ENCODE measurements around the gene TDRD10.
"Not testable (repeated sequence)": the region's sequence is repeated elsewhere in the genome, so short reads cannot be mapped to it uniquely, and the experiment has no call there.

Gene TDRD10

DNA sequence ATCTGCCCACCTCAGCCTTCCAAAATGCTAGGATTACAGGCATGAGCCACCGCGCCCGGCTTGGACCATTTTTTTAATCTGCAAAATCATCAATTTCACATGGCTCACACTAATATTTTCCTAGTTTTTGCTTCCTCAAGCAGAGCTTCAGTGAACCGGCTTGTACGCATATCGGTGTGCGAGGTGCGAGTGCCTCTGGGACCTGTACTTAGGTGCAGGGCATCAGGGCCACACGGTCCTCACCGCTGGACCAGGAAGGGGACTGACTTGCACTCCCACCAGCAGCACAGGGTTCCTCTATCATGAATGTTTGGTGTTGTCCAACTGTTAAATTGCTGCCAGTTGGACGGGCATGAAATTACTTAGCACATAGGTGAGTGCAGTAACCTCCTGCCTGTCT, 15.6 kb downstream of the TDRD10 start:
- no peak for TF ChIP-seq POLR2A (IDR thresholded peaks at IDR 0.05; ENCODE audit: low read depth, low read length)
- no peak for FAIRE-seq
- no peak for DNase-seq (ENCODE audit: insufficient read length, low spot score)

DNA sequence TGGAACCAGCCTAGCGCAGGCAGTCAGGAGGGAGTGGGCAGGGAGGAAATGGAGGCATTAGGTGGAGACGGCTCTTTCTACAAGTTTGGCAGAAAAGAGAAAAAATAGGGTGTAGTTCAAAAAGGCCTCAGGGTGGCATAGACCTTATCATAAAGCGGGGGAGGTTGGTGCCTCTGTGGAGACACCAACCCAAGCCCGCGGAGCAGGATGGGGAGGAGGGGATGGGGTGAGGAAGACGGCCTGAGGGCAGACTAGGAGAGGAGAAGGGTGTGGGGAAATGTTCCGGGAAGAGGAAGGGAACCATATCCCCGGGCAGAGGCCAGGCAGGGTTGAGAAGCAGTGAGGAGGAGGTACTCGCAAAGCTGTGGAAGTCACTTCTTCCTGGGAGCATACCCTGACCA, 17.6 kb downstream of the TDRD10 start:
- DNase-seq (ENCODE audit: insufficient read length, low spot score) (no peak), FAIRE-seq (no peak)
- no peak for TF ChIP-seq POLR2A (IDR thresholded peaks at IDR 0.05; ENCODE audit: low read depth, low read length)

DNA sequence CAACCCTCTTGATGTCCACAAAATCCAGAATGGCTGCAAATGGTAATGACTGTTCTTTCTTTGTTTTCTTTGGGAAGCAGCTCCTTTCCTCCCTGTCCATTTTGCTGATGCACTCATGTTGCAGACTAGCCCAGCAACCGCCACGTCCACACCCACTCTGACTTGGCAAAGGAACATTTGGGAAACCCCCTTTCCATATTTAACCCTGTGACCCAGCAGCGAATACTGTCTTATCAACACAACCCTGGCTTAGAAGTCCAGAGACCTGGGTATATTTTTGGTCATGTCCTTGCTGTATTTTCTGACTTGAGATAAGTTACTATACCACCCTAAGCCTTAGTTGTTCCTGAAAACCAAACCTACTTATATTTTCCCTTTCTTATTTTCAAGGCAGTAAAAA, 18.3 kb downstream of the TDRD10 start:
- DNase-seq (ENCODE audit: insufficient read length, low spot score) (no peak), FAIRE-seq (no peak)
- no peak for TF ChIP-seq POLR2A (IDR thresholded peaks at IDR 0.05; ENCODE audit: low read depth, low read length)

DNA sequence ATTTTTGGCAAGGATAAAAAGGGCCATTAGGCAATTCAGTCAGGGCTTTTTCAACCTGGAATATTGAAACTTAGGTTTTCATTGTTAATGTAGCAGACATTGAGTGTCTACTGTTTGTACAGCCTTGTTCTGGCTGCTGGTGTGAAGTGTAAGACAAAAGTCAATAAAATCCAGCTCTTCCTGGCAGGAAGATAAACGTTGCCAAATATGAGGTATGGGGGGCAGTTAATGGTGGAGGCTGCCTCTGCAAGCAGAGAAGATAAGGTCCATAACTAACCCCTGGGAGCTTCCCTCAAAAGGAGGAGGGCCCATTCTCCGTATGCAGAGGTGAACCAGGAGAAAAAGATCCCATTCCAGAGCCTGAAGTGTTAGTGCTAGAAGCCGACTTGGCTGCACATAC, 19.7 kb downstream of the TDRD10 start:
- FAIRE-seq, result no peak
- no peak for TF ChIP-seq POLR2A (IDR thresholded peaks at IDR 0.05; ENCODE audit: low read depth, low read length)

DNA sequence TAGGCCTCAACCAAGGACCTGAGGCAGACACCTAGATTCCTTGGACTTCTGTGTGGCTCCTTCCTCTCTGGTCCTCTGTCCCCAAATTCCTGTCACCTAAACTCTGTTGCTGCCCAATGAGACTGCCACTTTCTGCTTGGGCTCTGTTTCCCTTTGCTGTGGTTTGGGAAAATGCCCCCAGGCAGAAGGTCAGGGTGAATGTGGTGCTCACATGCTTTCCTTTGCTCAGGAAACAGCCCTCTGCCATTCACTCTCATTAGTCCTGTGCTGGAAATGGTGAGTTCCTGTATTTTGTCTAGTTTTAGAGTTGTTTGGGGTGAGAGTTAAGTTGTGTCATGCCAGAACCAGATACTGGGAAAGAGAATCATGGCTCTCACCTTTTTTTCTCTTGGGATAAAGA, 22.9 kb downstream of the TDRD10 start:
- DNase-seq (ENCODE audit: insufficient read length, low spot score) (no peak), FAIRE-seq (no peak)
- no peak for TF ChIP-seq POLR2A (IDR thresholded peaks at IDR 0.05; ENCODE audit: low read depth, low read length)

More for the DNA sequence above, 19.7 kb downstream of the TDRD10 start:
- no peak for DNase-seq (ENCODE audit: insufficient read length, low spot score)

DNA sequence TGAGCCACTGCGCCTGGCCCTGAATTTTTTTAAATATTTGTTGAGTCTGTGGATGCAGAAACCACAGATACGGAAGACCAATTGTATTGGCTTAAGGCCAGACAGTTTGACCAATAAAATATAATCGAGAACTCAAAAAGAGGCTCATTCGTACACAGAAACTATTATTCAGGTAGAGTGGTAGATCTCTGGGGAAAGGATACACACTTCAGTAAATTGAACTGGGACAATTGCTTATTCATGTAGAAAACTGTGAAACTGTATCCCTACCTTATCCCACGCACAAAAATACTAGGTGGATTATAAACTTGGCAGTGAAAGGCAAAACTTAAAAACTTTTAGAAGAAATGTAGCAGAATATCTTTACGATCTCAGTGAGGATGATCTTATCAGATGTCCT, 25.2 kb downstream of the TDRD10 start:
- FAIRE-seq (no peak), DNase-seq (ENCODE audit: insufficient read length, low spot score) (no peak)
- no peak for TF ChIP-seq POLR2A (IDR thresholded peaks at IDR 0.05; ENCODE audit: low read depth, low read length)

DNA sequence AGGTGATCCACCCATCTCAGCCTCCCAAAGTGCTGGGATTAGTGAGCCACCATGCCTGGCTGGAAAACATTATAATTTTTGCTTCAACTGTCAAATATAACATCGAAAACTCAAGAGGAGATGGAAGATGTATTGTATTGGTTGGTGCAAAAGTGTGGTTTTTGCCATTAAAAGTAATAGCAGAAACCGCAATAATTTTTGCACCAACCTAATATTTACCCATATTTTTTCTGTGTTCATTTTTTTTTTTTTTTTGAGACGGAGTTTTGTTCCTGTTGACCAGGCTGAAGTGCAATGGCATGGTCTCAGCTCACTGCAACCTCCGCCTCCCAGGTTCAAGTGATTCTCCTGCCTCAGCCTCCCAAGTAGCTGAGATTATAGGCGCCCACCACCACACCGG, 27.3 kb downstream of the TDRD10 start:
- no peak for TF ChIP-seq POLR2A (IDR thresholded peaks at IDR 0.05; ENCODE audit: low read depth, low read length)
- DNase-seq (ENCODE audit: insufficient read length, low spot score) (no peak), FAIRE-seq (no peak)

DNA sequence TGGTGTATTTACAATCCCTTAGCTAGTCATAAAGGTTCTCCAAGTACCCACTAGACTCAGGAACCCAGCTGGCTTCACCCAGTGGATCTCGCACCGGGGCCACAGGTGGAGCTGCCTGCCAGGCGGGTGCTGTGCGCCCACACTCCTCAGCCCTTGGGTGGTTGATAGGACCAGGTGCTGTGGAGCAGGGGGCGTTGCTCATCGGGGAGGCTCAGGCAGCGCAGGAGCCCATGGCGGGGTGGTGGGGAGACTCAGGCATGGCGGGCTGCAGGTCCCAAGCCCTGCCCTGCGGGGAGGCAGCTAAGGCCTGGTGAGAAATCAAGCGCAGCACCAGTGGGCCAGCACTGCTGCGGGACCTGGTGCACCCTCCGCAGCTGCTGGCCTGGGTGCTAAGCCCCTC, 29.9 kb downstream of the TDRD10 start:
- not testable (repeated sequence) for FAIRE-seq; DNase-seq (ENCODE audit: insufficient read length, low spot score)

DNA sequence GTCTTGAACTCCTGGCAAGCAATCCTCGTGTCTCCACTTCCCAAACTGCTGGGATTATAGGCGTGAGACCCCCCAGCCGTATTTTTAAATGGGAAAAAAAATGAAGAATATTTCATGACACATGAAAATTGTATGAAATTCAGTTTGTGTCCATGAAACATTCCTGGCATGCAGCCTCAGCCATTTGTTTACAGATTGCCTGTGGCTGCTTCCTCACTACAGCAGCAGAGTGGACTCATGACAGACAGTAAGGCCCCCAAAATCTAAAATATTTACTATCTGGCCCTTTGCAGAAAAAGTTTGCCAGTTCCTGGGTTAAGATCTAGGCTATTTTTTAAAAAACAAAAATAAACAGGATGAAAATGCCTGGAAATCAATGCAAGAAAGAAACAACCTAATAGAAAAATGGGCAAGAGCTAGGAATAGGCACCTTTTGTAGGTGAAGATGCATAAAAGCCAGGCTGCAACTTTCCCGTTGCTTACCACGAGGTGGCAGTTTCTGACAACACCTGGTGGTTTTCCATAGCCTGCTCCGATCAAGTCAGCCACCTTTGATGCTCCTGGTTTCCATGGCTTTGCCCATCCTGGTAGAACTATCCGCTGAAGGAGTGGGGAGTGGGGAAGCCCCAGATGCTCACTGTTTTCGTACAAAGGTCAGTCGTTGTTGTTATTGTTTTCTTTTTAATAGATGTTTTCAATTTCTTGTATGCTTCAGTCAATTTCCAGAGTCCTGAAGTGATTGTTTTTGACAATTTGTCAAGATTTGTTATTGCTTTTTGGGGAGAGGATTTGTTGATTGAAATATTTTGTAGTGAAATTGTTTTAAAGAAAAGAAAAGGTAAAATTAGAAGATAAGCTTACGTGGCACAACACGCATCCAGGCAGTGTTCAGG, 32.2 kb downstream of the TDRD10 start:
- FAIRE-seq, result no peak
- no peak for DNase-seq (ENCODE audit: insufficient read length, low spot score)
- TF ChIP-seq POLR2A (IDR thresholded peaks at IDR 0.05; ENCODE audit: low read depth, low read length), result no peak

DNA sequence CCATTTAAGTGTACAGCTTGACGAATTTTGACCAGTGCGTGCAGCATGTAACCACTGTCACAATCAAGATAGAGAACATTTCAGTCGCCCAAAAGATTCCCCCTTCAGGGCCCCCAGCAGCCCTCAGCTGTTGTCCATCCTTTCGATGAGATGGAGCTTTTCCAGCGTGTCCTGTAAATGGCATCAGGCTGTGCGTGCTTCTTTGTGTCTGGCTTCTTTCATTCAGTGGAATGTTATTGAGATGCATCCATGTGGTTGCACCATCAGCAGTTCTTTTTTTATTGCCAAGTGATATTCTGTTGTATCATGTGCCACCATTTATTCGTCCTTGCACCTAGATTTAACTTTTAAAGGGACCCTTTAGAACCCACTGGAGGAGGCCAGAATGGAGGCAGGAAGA, 34.6 kb downstream of the TDRD10 start:
- DNase-seq (ENCODE audit: insufficient read length, low spot score), result no peak
- no peak for FAIRE-seq
- TF ChIP-seq POLR2A (IDR thresholded peaks at IDR 0.05; ENCODE audit: low read depth, low read length), result no peak

DNA sequence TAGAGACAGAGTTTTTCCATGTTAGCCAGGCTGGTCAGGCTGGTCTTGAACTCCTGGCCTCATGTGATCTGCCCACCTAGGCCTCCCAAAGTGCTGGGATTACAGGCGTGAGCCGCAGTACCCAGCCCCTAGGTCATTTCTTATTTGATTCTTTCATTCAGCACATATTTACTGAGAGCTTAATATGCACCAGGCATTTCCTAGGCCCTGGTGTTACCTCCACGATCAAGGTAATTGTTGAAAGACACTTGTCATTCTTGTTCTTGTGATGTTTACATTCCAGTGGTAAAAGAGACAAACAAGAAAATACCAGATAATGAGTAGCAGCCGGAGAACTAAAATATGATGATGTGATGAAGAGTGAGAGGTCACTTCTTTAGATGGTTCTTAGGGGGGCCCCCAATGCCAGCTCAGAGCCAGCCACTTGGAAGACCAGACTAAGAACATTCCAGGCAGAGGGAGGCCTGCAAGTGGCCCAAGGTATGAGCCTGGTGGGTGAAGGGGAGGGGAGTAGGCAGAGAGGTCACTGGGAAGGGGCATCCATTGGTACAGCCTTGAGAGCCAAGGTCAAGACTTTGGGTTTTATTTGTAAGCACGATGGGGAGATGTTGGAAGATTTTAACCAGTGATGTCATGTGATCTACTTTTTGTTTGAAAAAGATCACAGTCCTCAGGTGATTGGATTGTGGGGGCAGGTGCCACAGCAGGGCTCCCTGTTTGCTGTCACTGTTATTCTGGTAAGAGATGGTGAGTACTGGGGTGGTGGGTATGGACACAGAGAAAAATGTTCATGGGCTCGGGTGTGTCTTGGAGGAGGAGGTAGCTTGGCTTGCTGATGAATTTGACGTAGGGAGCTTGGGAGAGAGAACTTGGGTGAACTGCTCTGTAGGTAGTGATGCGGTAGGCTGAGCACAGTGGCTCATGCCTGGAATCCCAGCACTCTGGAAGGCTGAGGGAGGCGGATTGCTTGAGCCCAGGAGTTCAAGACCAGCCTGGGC, 37.8 kb downstream of the TDRD10 start:
- DNase-seq (ENCODE audit: insufficient read length, low spot score) (no peak), FAIRE-seq (no peak)
- no peak for TF ChIP-seq POLR2A (IDR thresholded peaks at IDR 0.05; ENCODE audit: low read depth, low read length)

DNA sequence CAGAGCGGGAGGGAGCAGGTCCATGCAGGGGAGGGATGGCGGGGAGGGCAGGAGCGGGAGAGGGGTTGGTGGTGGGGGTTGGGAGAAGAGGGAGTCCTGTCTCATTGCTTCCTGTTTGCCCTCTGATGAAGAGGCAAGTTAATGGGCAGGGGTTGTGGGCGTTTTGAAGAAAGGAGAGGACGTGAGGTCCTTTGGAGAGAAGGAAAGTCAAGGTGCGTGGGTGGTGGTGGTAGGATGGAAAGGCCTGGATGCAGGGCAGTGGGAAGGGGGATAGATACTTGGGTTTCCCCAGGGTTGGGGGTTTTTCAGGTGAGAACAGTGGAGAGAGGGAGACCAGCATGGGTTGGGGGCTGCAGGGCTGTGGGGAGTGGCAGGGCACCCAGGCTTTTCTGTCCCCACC, 39.2 kb downstream of the TDRD10 start:
- FAIRE-seq (no peak), DNase-seq (ENCODE audit: insufficient read length, low spot score) (no peak)
- TF ChIP-seq POLR2A (IDR thresholded peaks at IDR 0.05; ENCODE audit: low read depth, low read length), result no peak

DNA sequence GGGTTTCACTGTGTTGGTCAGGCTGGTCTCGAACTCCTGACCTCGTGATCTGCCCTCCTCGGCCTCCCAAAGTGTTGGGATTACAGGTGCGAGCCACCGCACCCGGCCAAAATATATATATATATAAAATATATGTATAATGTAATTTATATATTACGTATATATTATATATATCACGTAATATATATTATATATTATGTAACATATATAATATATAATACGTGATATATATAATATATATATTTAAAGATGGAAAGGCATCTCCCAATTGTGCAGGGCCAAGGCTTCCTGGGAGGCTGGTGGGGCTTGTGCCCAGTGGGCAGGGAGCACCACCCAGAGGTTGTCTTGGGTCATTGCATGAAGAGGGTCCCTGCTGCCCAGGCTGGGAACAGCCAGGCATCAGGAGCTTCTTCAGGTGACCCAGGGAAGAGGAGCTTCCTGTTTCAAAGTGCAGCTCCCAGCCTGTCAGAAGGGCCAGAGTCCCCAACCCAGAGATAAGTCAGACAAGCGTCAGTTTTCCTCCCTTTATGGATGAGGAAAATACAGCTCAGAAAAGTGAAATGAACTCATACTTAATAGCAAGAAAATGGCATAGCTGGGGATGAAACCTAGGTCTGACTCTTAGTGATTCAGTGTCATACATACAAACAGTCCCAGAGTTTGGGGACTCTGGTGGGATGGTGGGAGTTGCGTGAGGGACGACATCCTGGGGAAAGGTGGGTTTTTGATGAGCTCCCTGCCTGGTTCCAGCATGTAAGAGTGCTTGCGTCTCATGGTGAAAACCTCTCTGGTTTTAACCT, 44.4 kb downstream of the TDRD10 start:
- TF ChIP-seq POLR2A (IDR thresholded peaks at IDR 0.05; ENCODE audit: low read depth, low read length), result no peak
- FAIRE-seq, result no peak
- DNase-seq (ENCODE audit: insufficient read length, low spot score), result peak; percentile 86

Measured in H54 (cell line).